ENCODE data around the gene ADAM17. TPM values are rescaled to one million over a fixed set of nuclear protein-coding genes. Genes with fewer than 3 reads are reported as not detected.

Gene ADAM17
- total and polyA plus RNA-seq, 2 of the 8 experiments (the other 6 are each of a cell fraction or from before 2014, with no cell fraction given): 6.5 to 23.5 TPM

DNA sequence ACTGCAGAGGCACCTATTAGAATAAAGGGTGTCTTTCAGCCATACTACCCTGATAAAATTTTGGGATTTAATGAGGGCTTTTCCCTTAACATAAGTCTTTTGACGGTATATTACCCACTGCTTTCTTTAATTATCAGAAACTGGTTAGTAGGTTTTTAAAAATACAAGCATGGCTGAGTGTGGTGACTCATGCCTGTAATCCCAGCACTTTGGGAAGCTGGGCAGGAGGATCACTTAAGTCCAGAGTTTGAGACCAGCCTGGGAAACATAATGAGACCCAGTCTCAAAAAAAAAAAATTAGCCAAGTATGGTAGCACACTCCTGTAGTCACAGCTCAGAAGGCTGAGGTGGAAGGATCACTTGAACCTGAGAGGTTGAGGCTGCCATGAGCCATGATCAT, 116.1 kb downstream of the ADAM17 start:
- Histone ChIP-seq H4K5ac (ENCODE audit: insufficient read length, low read depth, low read length) (no peak overlapping the region), H2BK12ac (ENCODE audit: low read depth, low read length) (no peak overlapping the region), H3K36me3 (ENCODE audit: control insufficient read depth in 2 of 4, insufficient read depth in 4 of 4, low read length in 3 of 4) (peaks cover 9 to 69% (median 53%) of the 10 kb centered on the region in 4 experiments), H3K4me2 (ENCODE audit: insufficient read depth in 1 of 2, low read depth in 2 of 2, low read length in 2 of 2) (no peak overlapping the region), H3K23me2 (ENCODE audit: low read depth, low read length) (no peaks in the 10 kb centered on the region), H3K79me1 (ENCODE audit: low read depth, low read length) (no peaks in the 10 kb centered on the region; the same call in 1 of the 2 replicates), H3K4me1 (replicated peaks in 1 of 4; ENCODE audit: control insufficient read depth in 3 of 4, insufficient read depth in 4 of 4, low read length in 3 of 4) (no peaks in the 10 kb centered on the region), H3K4ac (replicated peaks; ENCODE audit: insufficient read length, low read depth, low read length) (no peak overlapping the region), H3K27me3 (replicated peaks in 1 of 4; ENCODE audit: control insufficient read depth in 3 of 4, extremely low read depth in 1 of 4, insufficient read depth in 3 of 4, low read length in 3 of 4) (no peaks in the 10 kb centered on the region; a peak in 1 of 7 replicates), H2AK5ac (ENCODE audit: low read depth, low read length) (no peak overlapping the region), H3K18ac (ENCODE audit: extremely low read depth, low read length) (no peak overlapping the region), H4K20me1 (replicated peaks in 1 of 2; ENCODE audit: control insufficient read depth in 1 of 2, insufficient read depth in 2 of 2, low read length in 2 of 2) (no peaks in the 10 kb centered on the region), H2BK20ac (ENCODE audit: low read length) (no peak overlapping the region), H3K14ac (ENCODE audit: insufficient read length) (no peak overlapping the region), H3K9ac (replicated peaks in 1 of 4; ENCODE audit: extremely low read depth in 1 of 4, low read depth in 3 of 4, low read length in 3 of 4) (no peak overlapping the region), H3K79me2 (ENCODE audit: control insufficient read depth in 1 of 2, insufficient read depth in 2 of 2, low read length in 2 of 2) (no peaks in the 10 kb centered on the region), H2BK120ac (replicated peaks; ENCODE audit: low read depth, low read length) (no peak overlapping the region), H3K23ac (ENCODE audit: insufficient read length) (no peak overlapping the region), H2BK15ac (ENCODE audit: low read length) (no peak overlapping the region), H3K9me3 (ENCODE audit: insufficient read depth in 2 of 2, low read depth in 1 of 2, low read length in 1 of 2) (no peaks in the 10 kb centered on the region), H4K8ac (ENCODE audit: extremely low read depth, insufficient read depth, low read length) (no peak overlapping the region), H4K91ac (replicated peaks; ENCODE audit: insufficient read length, low read length) (no peak overlapping the region), H3K4me3 (ENCODE audit: extremely low read depth in 1 of 4, insufficient read depth in 2 of 4, low read depth in 3 of 4, low read length in 4 of 4) (no peak overlapping the region), H2AFZ (ENCODE audit: low read length) (no peak overlapping the region), H3K56ac (replicated peaks; ENCODE audit: insufficient read length, low read depth, low read length) (no peak overlapping the region), H2BK5ac (ENCODE audit: low read depth, low read length) (no peak overlapping the region), H3K27ac (ENCODE audit: low read depth, low read length) (no peak overlapping the region)
- POLR2A ChIA-PET (ENCODE audit: partially characterized antibody): interaction anchor here (0.7 kb wide), 1 partner anchor 127 kb away, joined by 4 read pairs; no protein-coding TSS in a partner anchor
- FAIRE-seq (no peak), DNase-seq (ENCODE audit: low read depth in 1 of 2, low spot score in 2 of 2) (no peak)
- CTCF ChIA-PET (ENCODE audit: partially characterized antibody): no interaction called here
- WGBS, 2 experiments (ENCODE audit: extremely low coverage in 1 of 2, insufficient coverage in 1 of 2, insufficient read length in 1 of 2, insufficient replicate concordance in 2 of 2, low coverage in 1 of 2, low lambda C conversion rate in 2 of 2, missing lambda C conversion rate in 1 of 2): 100% methylated on average over 1 of the region's 1 CpG; no CpG with 5 or more reads in 1 of the 2 experiments
- no peak for TF ChIP-seq BCL11A (IDR thresholded peaks at IDR 0.05; ENCODE audit: low read depth in 2 of 2, low read length in 2 of 2)
- no peak for TF ChIP-seq CREB1 (IDR thresholded peaks at IDR 0.05)
- TF ChIP-seq, protein P1, sequence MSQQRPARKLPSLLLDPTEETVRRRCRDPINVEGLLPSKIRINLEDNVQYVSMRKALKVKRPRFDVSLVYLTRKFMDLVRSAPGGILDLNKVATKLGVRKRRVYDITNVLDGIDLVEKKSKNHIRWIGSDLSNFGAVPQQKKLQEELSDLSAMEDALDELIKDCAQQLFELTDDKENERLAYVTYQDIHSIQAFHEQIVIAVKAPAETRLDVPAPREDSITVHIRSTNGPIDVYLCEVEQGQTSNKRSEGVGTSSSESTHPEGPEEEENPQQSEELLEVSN (IDR thresholded peaks at IDR 0.05): no peak
- no peak for TF ChIP-seq RNF2 (IDR thresholded peaks at IDR 0.05; ENCODE audit: borderline replicate concordance, low read depth, low read length, missing control alignments, poor library complexity, severe bottlenecking)
- TF ChIP-seq GABPA (IDR thresholded peaks at IDR 0.05; ENCODE audit: borderline replicate concordance, insufficient read depth, low read length): no peak
- no peak for TF ChIP-seq CTBP2 (IDR thresholded peaks at IDR 0.05; ENCODE audit: borderline replicate concordance, insufficient read depth, insufficient read length, low read length)
- no peak for TF ChIP-seq CHD1 (IDR thresholded peaks at IDR 0.05; ENCODE audit: low read depth, low read length)
- no peak for TF ChIP-seq POU5F1 (IDR thresholded peaks at IDR 0.05; ENCODE audit: low read depth, low read length)
- TF ChIP-seq HDAC2 (IDR thresholded peaks at IDR 0.05; ENCODE audit: borderline replicate concordance in 1 of 2, low read depth in 2 of 2, low read length in 2 of 2): no peak
- TF ChIP-seq POLR2A (IDR thresholded peaks at IDR 0.05; ENCODE audit: control extremely low read depth in 1 of 2, low read depth in 2 of 2, low read length in 2 of 2): no peak
- TF ChIP-seq NANOG (IDR thresholded peaks at IDR 0.05; ENCODE audit: insufficient read depth, low read depth, low read length, poor library complexity, severe bottlenecking): no peak
- TF ChIP-seq, protein P2, sequence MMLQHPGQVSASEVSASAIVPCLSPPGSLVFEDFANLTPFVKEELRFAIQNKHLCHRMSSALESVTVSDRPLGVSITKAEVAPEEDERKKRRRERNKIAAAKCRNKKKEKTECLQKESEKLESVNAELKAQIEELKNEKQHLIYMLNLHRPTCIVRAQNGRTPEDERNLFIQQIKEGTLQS (IDR thresholded peaks at IDR 0.05; ENCODE audit: insufficient read depth, low read depth, low read length): no peak

All from H1 (cell line).